GM23338 (cell line): ENCODE results near the gene EDIL3. TPM values are rescaled to one million over a fixed set of nuclear protein-coding genes. Genes with fewer than 3 reads are reported as not detected.

Experiments
- ATAC-seq: fragments of 200-7000 bp; cut with Tn5 transposase; 3 replicates; pipeline ENCODE4 v1.9.1; 2020
- DNase-seq: peaks from one replicate; pipeline ENCODE4 v3.0.0-alpha.2; 2015; ENCODE audit warnings: low spot score
- H2AFZ ChIP-seq: fragments of 200-600 bp; sonication (generic); 2 replicates; pipeline ENCODE4 v1.8.0; 2016; ENCODE audit warnings: antibody characterized with exemption, mild to moderate bottlenecking, moderate library complexity
- H3F3A ChIP-seq: fragments of 200-600 bp; sonication (generic); replicated peaks from 2 replicates; pipeline ENCODE4 v1.8.0; 2017; ENCODE audit warnings: antibody characterized with exemption, mixed run types, low read depth
- H3K27ac ChIP-seq: fragments of 200-600 bp; sonication (generic); 2 replicates; pipeline ENCODE4 v1.6.1; 2016; ENCODE audit warnings: low read depth
- H3K27me3 ChIP-seq: fragments of 200-600 bp; sonication (generic); 2 replicates; pipeline ENCODE4 v1.8.0; 2016; ENCODE audit warnings: mild to moderate bottlenecking, mixed run types, moderate library complexity; ENCODE audit not compliant: insufficient read depth
- H3K36me3 ChIP-seq: fragments of 200-600 bp; sonication (generic); 2 replicates; pipeline ENCODE4 v1.8.0; 2016; ENCODE audit warnings: mild to moderate bottlenecking; ENCODE audit not compliant: insufficient read depth
- H3K4me1 ChIP-seq: fragments of 200-600 bp; sonication (generic); 2 replicates; pipeline ENCODE4 v1.8.0; 2016; ENCODE audit warnings: mild to moderate bottlenecking, moderate library complexity; ENCODE audit not compliant: insufficient read depth
- H3K4me2 ChIP-seq: fragments of 200-600 bp; sonication (generic); 2 replicates; pipeline ENCODE4 v1.7.1; 2017; ENCODE audit warnings: mixed run types
- H3K4me3 ChIP-seq: fragments of 200-600 bp; sonication (generic); 2 replicates; pipeline ENCODE4 v1.6.1; 2016; ENCODE audit warnings: mixed run types
- H3K79me2 ChIP-seq: fragments of 200-600 bp; sonication (generic); replicated peaks from 2 replicates; pipeline ENCODE4 v1.8.0; 2017; ENCODE audit warnings: mild to moderate bottlenecking; ENCODE audit not compliant: insufficient read depth
- H3K9me2 ChIP-seq: fragments of 200-600 bp; sonication (generic); 2 replicates; pipeline ENCODE4 v1.8.0; 2017; ENCODE audit not compliant: insufficient read depth
- H4K20me1 ChIP-seq: fragments of 200-600 bp; sonication (generic); replicated peaks from 2 replicates; pipeline ENCODE4 v1.8.0; 2017; ENCODE audit warnings: mild to moderate bottlenecking; ENCODE audit not compliant: insufficient read depth
- H3K27ac Mint-ChIP-seq: 2 replicates; pipeline ENCODE4 v1.8.0; 2020; ENCODE audit warnings: inconsistent platforms, mild to moderate bottlenecking, moderate library complexity, mixed read lengths
- H3K27me3 Mint-ChIP-seq: 3 replicates; pipeline ENCODE4 v1.8.0; 2022; ENCODE audit warnings: low read depth, mild to moderate bottlenecking, moderate library complexity, mixed read lengths, inconsistent platforms; ENCODE audit not compliant: insufficient read depth, poor library complexity
- H3K36me3 Mint-ChIP-seq: 3 replicates; pipeline ENCODE4 v1.8.0; 2021; ENCODE audit warnings: low read depth, mild to moderate bottlenecking, inconsistent platforms, moderate library complexity, mixed read lengths
- H3K4me1 Mint-ChIP-seq: 3 replicates; pipeline ENCODE4 v1.8.0; 2020; ENCODE audit warnings: mild to moderate bottlenecking, inconsistent platforms, mixed read lengths
- H3K4me3 Mint-ChIP-seq: 3 replicates; pipeline ENCODE4 v1.8.0; 2021; ENCODE audit warnings: moderate library complexity, mild to moderate bottlenecking, inconsistent platforms, mixed read lengths
- H3K9me3 Mint-ChIP-seq: 3 replicates; pipeline ENCODE4 v1.8.0; 2020; ENCODE audit warnings: moderate library complexity, mild to moderate bottlenecking, inconsistent platforms, mixed read lengths
- CTCF ChIP-seq, 2 experiments: fragments of 200-600 bp in 1 of 2; sonication (generic) in 1 of 2; conservative IDR thresholded peaks; 2 replicates each; pipeline versions ENCODE4 v1.5.1 to v1.6.1; 2016 to 2017; ENCODE audit warnings: antibody characterized with exemption in 2 of 2, low read depth in 2 of 2, mild to moderate bottlenecking in 2 of 2, moderate library complexity in 1 of 2
- JUNB ChIP-seq: IDR thresholded peaks from one replicate; pipeline ENCODE4 v1.6.1; 2016; ENCODE audit warnings: antibody characterized with exemption; ENCODE audit not compliant: unreplicated experiment
- ZNF114 ChIP-seq: fragments of 250-450 bp; sonication (Bioruptor Pico); IDR thresholded peaks from 2 replicates; pipeline ENCODE4 v1.5.0; 2020; ENCODE audit warnings: mild to moderate bottlenecking, moderate library complexity
- ZNF331 ChIP-seq: fragments of 250-450 bp; sonication (Bioruptor Pico); IDR thresholded peaks from 2 replicates; pipeline ENCODE4 v1.5.0; 2020; ENCODE audit warnings: low read depth, mild to moderate bottlenecking, moderate library complexity
- polyA plus RNA-seq: library from polyadenylated mRNA; unstranded; fragments of >200 nt; fragmentation: Nextera tagmentation; extraction: Ambion mirVana; gene quantifications from 2 replicates; pipeline ENCODE4 v1.2.1, GENCODE V29; 2016
- total RNA-seq: library from RNA; depleted of rRNA; stranded (reverse); fragments of >200 nt; shearing (Covaris generic); gene quantifications from 2 replicates; pipeline ENCODE4 v1.2.3, GENCODE V29; 2014
- TF ChIP-seq, protein P1 (sequence below): fragments of 250-450 bp; sonication (Bioruptor Pico); IDR thresholded peaks from 2 replicates; pipeline ENCODE4 v1.5.0; 2020; ENCODE audit warnings: mild to moderate bottlenecking, moderate library complexity

Gene EDIL3
- total and polyA plus RNA-seq, 2 experiments from 2014 or later, result 43.3 to 61.9 TPM

DNA sequence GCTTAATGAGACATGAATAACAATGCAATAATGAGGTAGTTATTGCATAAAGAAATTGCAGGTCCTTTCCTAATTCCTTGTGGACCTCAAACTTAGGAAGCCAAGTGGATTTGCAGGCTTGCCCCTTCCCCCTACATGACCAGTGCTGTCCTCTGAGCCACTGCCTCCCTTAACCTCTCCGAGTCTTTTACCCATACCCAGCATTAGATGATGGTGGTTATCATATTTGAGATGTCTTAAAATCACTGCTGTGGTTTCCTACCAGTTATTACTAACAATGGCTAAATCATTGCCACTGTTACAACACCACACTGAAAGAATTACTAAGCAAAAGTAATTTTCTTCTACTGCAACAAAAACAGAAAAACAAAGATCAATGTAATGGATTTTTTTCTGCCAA is 170.8 kb downstream of the EDIL3 start (continued):
- TF ChIP-seq CTCF (conservative IDR thresholded peaks at IDR 0.05; ENCODE audit: low read depth in 2 of 2) (no peak), JUNB (no peak), ZNF331 (no peak), ZNF114 (CRISPR knock-in tag) (no peak)
- TF ChIP-seq, protein P1, sequence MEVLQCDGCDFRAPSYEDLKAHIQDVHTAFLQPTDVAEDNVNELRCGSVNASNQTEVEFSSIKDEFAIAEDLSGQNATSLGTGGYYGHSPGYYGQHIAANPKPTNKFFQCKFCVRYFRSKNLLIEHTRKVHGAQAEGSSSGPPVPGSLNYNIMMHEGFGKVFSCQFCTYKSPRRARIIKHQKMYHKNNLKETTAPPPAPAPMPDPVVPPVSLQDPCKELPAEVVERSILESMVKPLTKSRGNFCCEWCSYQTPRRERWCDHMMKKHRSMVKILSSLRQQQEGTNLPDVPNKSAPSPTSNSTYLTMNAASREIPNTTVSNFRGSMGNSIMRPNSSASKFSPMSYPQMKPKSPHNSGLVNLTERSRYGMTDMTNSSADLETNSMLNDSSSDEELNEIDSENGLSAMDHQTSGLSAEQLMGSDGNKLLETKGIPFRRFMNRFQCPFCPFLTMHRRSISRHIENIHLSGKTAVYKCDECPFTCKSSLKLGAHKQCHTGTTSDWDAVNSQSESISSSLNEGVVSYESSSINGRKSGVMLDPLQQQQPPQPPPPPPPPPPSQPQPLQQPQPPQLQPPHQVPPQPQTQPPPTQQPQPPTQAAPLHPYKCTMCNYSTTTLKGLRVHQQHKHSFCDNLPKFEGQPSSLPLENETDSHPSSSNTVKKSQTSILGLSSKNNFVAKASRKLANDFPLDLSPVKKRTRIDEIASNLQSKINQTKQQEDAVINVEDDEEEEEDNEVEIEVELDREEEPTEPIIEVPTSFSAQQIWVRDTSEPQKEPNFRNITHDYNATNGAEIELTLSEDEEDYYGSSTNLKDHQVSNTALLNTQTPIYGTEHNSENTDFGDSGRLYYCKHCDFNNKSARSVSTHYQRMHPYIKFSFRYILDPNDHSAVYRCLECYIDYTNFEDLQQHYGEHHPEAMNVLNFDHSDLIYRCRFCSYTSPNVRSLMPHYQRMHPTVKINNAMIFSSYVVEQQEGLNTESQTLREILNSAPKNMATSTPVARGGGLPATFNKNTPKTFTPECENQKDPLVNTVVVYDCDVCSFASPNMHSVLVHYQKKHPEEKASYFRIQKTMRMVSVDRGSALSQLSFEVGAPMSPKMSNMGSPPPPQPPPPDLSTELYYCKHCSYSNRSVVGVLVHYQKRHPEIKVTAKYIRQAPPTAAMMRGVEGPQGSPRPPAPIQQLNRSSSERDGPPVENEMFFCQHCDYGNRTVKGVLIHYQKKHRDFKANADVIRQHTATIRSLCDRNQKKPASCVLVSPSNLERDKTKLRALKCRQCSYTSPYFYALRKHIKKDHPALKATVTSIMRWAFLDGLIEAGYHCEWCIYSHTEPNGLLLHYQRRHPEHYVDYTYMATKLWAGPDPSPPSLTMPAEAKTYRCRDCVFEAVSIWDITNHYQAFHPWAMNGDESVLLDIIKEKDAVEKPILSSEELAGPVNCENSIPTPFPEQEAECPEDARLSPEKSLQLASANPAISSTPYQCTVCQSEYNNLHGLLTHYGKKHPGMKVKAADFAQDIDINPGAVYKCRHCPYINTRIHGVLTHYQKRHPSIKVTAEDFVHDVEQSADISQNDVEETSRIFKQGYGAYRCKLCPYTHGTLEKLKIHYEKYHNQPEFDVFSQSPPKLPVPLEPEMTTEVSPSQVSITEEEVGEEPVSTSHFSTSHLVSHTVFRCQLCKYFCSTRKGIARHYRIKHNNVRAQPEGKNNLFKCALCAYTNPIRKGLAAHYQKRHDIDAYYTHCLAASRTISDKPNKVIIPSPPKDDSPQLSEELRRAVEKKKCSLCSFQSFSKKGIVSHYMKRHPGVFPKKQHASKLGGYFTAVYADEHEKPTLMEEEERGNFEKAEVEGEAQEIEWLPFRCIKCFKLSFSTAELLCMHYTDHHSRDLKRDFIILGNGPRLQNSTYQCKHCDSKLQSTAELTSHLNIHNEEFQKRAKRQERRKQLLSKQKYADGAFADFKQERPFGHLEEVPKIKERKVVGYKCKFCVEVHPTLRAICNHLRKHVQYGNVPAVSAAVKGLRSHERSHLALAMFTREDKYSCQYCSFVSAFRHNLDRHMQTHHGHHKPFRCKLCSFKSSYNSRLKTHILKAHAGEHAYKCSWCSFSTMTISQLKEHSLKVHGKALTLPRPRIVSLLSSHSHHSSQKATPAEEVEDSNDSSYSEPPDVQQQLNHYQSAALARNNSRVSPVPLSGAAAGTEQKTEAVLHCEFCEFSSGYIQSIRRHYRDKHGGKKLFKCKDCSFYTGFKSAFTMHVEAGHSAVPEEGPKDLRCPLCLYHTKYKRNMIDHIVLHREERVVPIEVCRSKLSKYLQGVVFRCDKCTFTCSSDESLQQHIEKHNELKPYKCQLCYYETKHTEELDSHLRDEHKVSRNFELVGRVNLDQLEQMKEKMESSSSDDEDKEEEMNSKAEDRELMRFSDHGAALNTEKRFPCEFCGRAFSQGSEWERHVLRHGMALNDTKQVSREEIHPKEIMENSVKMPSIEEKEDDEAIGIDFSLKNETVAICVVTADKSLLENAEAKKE, result no peak

GRCh38 chr5:84213212-84213611 is 171.5 kb downstream of the EDIL3 start:
- DNase-seq (no peak), ATAC-seq (no peak)
- H3K36me3 Mint-ChIP-seq, result no peaks in the 10 kb centered on the region
- no peaks in the 10 kb centered on the region for H3K4me1 ChIP-seq
- no peak overlapping the region for H3K27ac Mint-ChIP-seq
- H3F3A ChIP-seq, result no peaks in the 10 kb centered on the region
- H3K27me3 ChIP-seq, result no peaks in the 10 kb centered on the region
- H3K27ac ChIP-seq, result no peak overlapping the region
- no peak overlapping the region for H3K4me3 ChIP-seq
- H4K20me1 ChIP-seq, result no peaks in the 10 kb centered on the region
- no peak overlapping the region for H2AFZ ChIP-seq
- no peaks in the 10 kb centered on the region; the same call in 2 of the 3 replicates for H3K9me3 Mint-ChIP-seq
- no peak overlapping the region for H3K4me2 ChIP-seq
- H3K4me3 Mint-ChIP-seq, result no peak overlapping the region
- peaks cover 5% of the 10 kb centered on the region for H3K27me3 Mint-ChIP-seq
- H3K9me2 ChIP-seq, result no peaks in the 10 kb centered on the region
- H3K79me2 ChIP-seq, result no peaks in the 10 kb centered on the region
- TF ChIP-seq JUNB, result no peak
- H3K4me1 Mint-ChIP-seq, result peaks cover 2% of the 10 kb centered on the region; the same call in 1 of the 3 replicates
- no peaks in the 10 kb centered on the region for H3K36me3 ChIP-seq
